BJ (cell line): ENCODE data around the gene MAGEF1. TPM values are rescaled to one million over a fixed set of nuclear protein-coding genes. Genes with fewer than 3 reads are reported as not detected.

ENCODE experiments used
- CTCF ChIA-PET: fragments of 350-600 bp; formaldehyde crosslinking; extraction: SDS; loops from one replicate; lab custom pipeline; 2021; ENCODE audit warnings: antibody characterized with exemption, inconsistent platforms; lab: Yijun Ruan, JAX
- POLR2A ChIA-PET: fragments of 300-600 bp; sonication (Branson Sonifier 250); formaldehyde crosslinking; extraction: SDS; loops from one replicate; lab custom pipeline; 2021; ENCODE audit warnings: antibody characterized with exemption; lab: Charles Lee
- DNase-seq: peaks from one replicate; pipeline ENCODE4 v3.0.0-alpha.2; 2011; ENCODE audit warnings: low read depth
- H3K27me3 ChIP-seq: 2 replicates; pipeline ENCODE4 v1.6.0; 2011; ENCODE audit warnings: low read length; ENCODE audit not compliant: control insufficient read depth, insufficient read depth
- H3K36me3 ChIP-seq: 2 replicates; pipeline ENCODE4 v1.5.1; 2011; ENCODE audit warnings: low read length; ENCODE audit not compliant: control insufficient read depth, insufficient read depth
- H3K4me3 ChIP-seq: 2 replicates; pipeline ENCODE4 v1.5.1; 2011; ENCODE audit warnings: low read depth, mild to moderate bottlenecking, control low read depth, low read length
- polyA plus RNA-seq: library from polyadenylated mRNA; depleted of rRNA; stranded (reverse); fragments of >200 nt; gene quantifications from 2 replicates; pipeline ENCODE4 v1.2.3, GENCODE V29; 2011
- TF ChIP-seq, protein P1 (sequence below): IDR thresholded peaks from 2 replicates; pipeline ENCODE4 v1.5.1; 2011; ENCODE audit warnings: low read depth, mild to moderate bottlenecking, control low read depth, inconsistent platforms, low read length, moderate library complexity; ENCODE audit not compliant: insufficient read depth

The MAGEF1 gene
- polyA plus RNA-seq, 1 experiment: 14.3 TPM

DNA sequence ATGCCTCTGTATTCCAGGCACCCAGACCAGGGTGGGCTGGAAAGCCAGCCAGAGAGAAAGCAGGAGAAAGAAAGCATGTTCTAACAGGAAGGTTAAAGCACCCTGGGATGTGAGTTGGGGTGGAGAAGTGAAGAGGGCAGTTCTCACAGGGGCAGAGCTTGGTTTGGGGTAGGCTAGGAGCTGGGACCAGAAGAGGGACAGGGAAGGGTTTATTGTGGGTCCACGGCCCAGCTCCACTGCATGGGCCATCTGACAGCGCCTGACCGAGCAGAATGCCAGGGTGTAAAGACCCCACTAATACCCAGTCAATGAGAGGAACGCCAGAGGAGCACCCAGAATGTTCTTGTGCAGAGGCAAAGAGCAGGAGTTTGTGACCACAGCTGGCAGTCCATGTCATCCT, 27.1 kb upstream of the MAGEF1 start:
- CTCF ChIA-PET: interaction anchor here (1.3 to 2.5 kb wide), 3 partner anchors 10 to 12 kb away, joined by 3 to 14 read pairs (median 4); no protein-coding TSS in a partner anchor
- Histone ChIP-seq H3K4me3 (no peak overlapping the region), H3K27me3 (no peaks in the 10 kb centered on the region), H3K36me3 (no peaks in the 10 kb centered on the region)
- no peak for DNase-seq
- TF ChIP-seq, protein P1, sequence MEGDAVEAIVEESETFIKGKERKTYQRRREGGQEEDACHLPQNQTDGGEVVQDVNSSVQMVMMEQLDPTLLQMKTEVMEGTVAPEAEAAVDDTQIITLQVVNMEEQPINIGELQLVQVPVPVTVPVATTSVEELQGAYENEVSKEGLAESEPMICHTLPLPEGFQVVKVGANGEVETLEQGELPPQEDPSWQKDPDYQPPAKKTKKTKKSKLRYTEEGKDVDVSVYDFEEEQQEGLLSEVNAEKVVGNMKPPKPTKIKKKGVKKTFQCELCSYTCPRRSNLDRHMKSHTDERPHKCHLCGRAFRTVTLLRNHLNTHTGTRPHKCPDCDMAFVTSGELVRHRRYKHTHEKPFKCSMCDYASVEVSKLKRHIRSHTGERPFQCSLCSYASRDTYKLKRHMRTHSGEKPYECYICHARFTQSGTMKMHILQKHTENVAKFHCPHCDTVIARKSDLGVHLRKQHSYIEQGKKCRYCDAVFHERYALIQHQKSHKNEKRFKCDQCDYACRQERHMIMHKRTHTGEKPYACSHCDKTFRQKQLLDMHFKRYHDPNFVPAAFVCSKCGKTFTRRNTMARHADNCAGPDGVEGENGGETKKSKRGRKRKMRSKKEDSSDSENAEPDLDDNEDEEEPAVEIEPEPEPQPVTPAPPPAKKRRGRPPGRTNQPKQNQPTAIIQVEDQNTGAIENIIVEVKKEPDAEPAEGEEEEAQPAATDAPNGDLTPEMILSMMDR: no peak
- POLR2A ChIA-PET: no interaction called here

DNA sequence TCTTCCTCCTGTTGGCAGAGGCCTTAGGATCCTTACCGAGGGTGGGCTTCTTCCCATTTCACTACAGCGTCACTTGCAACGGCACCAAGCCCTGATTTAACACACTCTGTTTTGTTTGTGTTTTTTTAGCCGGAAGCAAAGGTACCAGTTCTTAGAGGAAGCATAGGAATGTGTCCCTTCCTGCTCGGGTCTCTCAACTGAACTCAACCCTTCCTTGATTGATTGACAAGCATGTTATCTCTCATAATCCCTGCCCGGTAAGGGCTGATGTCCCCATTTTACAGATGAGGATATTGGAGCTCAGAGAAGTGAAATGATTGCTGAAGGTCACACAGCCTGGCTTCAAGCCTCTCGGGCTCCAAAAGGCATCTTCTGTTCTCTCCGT, 26.6 kb upstream of the MAGEF1 start:
- no peak for DNase-seq
- H3K4me3 ChIP-seq: no peak overlapping the region
- H3K27me3 ChIP-seq: no peaks in the 10 kb centered on the region
- TF ChIP-seq, protein P1: no peak
- H3K36me3 ChIP-seq: no peaks in the 10 kb centered on the region
- POLR2A ChIA-PET: interaction anchor here (0.6 kb wide), 2 partner anchors 19 to 35 kb away, joined by 4 to 5 read pairs; no protein-coding TSS in a partner anchor
- CTCF ChIA-PET: interaction anchor here (1.3 to 4.2 kb wide), 4 partner anchors 9 to 39 kb away, joined by 3 to 14 read pairs (median 8); no protein-coding TSS in a partner anchor

DNA sequence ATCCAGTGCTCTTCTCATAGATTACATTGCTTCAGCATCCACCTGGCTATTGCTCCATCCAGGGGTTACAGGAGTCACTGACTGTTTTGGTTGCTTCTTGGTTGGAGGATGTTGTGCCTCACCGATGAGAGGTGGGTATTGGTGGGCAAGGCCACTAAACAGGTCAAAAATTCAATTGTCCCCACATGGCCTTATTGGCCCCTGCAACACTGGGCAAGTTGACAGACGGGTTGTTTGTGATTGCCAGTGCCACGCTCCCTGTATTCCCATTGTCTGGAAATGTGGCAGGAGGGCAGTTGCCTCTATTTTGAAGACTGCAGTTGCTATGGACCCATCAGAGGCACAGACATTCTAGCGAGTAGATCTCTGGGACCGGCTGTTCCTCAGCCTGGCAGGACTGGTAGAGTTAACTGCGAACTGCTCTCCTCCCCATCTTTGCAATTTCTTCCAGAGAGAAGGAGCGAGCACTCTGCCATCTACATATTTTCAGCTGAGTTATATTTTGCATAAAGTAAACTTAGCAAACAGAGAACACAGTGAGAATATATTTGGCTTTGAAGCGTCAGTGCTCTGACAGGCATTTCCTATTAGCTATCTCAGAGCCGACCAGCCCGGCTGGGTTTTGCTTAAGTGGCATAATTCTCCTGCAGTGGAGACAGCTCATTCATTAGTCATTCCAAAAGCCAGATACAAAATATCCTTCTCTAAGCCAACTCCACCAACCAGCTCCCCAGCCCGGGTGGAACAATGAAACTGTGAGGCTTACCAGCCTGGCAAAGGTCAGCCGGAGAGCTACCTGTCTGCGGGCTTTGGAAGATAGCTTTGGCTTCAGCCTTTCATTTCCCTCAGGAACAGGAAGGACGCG, 26.0 kb upstream of the MAGEF1 start:
- no peaks in the 10 kb centered on the region for H3K27me3 ChIP-seq
- no peak for DNase-seq
- TF ChIP-seq, protein P1: no peak
- no peak overlapping the region for H3K4me3 ChIP-seq
- ChIA-PET CTCF (interaction anchor here (1.3 to 4.2 kb wide), 4 partner anchors 9 to 40 kb away, joined by 3 to 14 read pairs (median 8); no protein-coding TSS in a partner anchor), POLR2A (interaction anchor here (0.6 kb wide), 2 partner anchors 20 to 35 kb away, joined by 4 to 5 read pairs; no protein-coding TSS in a partner anchor)
- H3K36me3 ChIP-seq: no peaks in the 10 kb centered on the region

GRCh38 chr3:184737063-184737462, 25.2 kb upstream of the MAGEF1 start:
- no peak for DNase-seq
- no peaks in the 10 kb centered on the region for H3K36me3 ChIP-seq
- ChIA-PET CTCF (interaction anchor here (2.5 to 4.2 kb wide), 2 partner anchors 10 to 41 kb away, joined by 11 to 14 read pairs; no protein-coding TSS in a partner anchor), POLR2A (interaction anchor here (1.0 kb wide), 1 partner anchor 171 kb away, joined by 10 read pairs; no protein-coding TSS in a partner anchor)
- TF ChIP-seq, protein P1: no peak
- no peaks in the 10 kb centered on the region for H3K27me3 ChIP-seq
- no peak overlapping the region for H3K4me3 ChIP-seq
